ENCODE measurements around the gene ACTRT2.

ACTRT2 gene

GRCh38 chr1:3021233-3021671 is at the start of gene ACTRT2:
TSS of gene ACTRT2 (plus strand) at chr1:3021467. CDS start at chr1:3021687, 220 bp downstream.
- no peak for DNase-seq

GRCh38 chr1:2971609-2972008 is 49.7 kb upstream of the ACTRT2 start:
- DNase-seq = no peak

- peak; percentile 40 for DNase-seq
Observed at GRCh38 chr1:2972011-2972878, 49.0 kb upstream of the ACTRT2 start.

- peak; percentile 44 for DNase-seq
Observed at GRCh38 chr1:2972879-2973575, 48.2 kb upstream of the ACTRT2 start.

- peak; percentile 48 for DNase-seq
Observed at GRCh38 chr1:2973601-2974593, 47.4 kb upstream of the ACTRT2 start.

- no peak for DNase-seq
Observed at GRCh38 chr1:2974701-2975301, 46.5 kb upstream of the ACTRT2 start.

GRCh38 chr1:2975466-2976179 is 45.6 kb upstream of the ACTRT2 start:
- DNase-seq = no peak

- DNase-seq = peak; percentile 36
Observed at GRCh38 chr1:2976180-2976562, 45.1 kb upstream of the ACTRT2 start.

- no peak for DNase-seq
Observed at GRCh38 chr1:2977886-2978611, 43.2 kb upstream of the ACTRT2 start.

- peak; percentile 44 for DNase-seq
Observed at GRCh38 chr1:2978691-2979190, 42.5 kb upstream of the ACTRT2 start.

GRCh38 chr1:2979191-2980072 is 41.8 kb upstream of the ACTRT2 start:
- peak; percentile 42 for DNase-seq

GRCh38 chr1:2980073-2980791 is 41.0 kb upstream of the ACTRT2 start:
- peak; percentile 35 for DNase-seq

GRCh38 chr1:2980849-2981248 is 40.4 kb upstream of the ACTRT2 start:
- no peak for DNase-seq

- DNase-seq = no peak
Observed at GRCh38 chr1:2981388-2981787, 39.9 kb upstream of the ACTRT2 start.

- no peak for DNase-seq
Observed at GRCh38 chr1:2981981-2982614, 39.2 kb upstream of the ACTRT2 start.

- peak; percentile 60 for DNase-seq
Observed at GRCh38 chr1:2982615-2983318, 38.5 kb upstream of the ACTRT2 start.

GRCh38 chr1:2983319-2983705 is 38.0 kb upstream of the ACTRT2 start:
- peak; percentile 56 for DNase-seq

Measured in right forelimb (tissue), 1 donor.